ENCODE data around the gene METTL26. TPM values are rescaled to one million over a fixed set of nuclear protein-coding genes. Genes with fewer than 3 reads are reported as not detected.

METTL26 gene
- 10 to 100 TPM; 42.8 to 61.8 TPM for total RNA-seq
- long read RNA-seq, transcript METTL26-201 (6 exons, 794 nt) = major isoform, 8 of 17 reads
- long read RNA-seq, partial matches to known transcripts = 0 of 17 reads
- long read RNA-seq, other reads (novel, unspliced or antisense) = 2 of 17 reads

GRCh38 chr16:636206-637080, at the start of gene METTL26:
METTL26 (minus strand) TSS chr16:636305; CDS start chr16:636290, 15 bp downstream.
- intact Hi-C loops (cut with DNase I) = loop anchor here in 1 of 2 donors (5.0 kb wide), 1 partner anchor 44 kb away; the partner anchor contains the start of gene RAB40C
- ATAC-seq = peak; percentile 89 to 90
- peak; percentile 98 for DNase-seq

- intact Hi-C loops (cut with DNase I) = no loop called here
- no peak for DNase-seq
- no peak for ATAC-seq
These were observed 49.0 kb upstream of the METTL26 start for GRCh38 chr16:684961-685696.

DNA sequence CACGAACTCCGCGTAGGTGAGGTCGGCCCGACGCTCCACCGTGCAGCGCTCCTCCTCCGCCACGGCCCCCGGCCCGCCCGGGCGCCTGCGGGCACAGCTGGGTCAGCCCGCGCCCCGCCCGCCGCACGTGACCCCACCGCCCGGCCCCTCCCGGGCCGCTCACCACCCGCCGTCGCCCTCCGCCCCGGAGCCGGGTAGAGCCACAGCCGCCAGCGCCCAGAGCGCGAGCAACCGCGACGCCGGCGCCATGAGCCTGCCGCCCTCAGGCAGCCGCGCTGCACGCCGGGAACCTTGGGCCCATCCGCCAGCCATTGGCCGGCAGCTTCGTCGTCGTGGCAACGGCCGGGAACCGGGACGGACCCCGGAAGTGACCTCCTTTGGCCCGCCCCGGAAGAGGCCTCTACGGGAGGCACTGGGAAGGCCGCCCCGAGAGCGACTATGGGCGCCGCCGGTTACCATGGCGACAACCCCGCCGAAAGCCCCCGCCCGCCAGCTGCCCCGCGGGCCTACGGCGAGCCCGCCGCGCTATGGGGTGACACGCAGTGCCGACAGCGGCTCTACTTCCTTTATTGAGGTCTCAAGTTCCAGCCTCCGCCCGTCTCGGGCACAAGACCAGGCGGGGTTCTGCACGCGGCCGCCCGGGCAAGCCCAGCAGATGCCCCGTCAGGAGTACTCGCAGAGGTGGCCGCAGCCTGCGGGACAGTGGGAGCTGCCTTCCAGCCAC, 48.1 kb upstream of the METTL26 start, which contains the start of gene JMJD8:
Gene JMJD8, minus strand, starts transcription at position 264 of the 724 bp plus-strand sequence. Its CDS starts 15 bp downstream, at position 249.
- ATAC-seq (peak; percentile 69 to 77), DNase-seq (peak; percentile 99)
- intact Hi-C loops (cut with DNase I) = no loop called here

DNA sequence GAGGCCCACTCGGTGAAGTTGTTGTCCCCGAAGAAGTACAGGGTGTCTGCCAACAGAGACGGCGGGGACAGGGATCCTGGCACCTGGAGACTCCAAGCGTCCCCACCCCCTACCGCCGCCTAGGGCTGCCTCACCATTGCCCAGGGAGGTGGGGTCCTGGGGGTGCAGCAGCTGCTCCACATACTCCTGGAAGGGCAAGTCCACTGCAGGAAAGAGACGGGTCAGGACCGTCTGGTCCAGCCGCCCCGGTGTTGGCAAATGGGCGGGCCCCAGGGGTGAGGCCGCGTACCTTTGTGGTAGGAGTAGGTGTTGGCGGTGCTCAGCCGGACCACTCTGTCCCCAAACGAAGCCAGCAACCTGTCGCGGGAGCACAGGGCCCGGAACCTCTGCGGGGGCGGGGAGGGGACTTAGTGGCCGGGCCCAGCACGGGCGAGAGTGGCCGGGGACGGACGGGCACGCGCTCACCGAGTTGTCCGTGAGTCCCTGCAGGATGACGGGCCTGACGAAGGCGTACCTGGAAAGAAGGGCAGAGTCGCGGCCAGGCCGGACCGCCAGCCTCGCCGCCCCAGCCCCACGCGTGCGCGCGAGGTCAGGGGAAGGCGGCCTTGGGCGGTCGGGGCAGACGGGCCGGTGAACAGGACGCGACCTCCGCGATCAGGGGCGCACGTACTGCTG, 47.4 kb upstream of the METTL26 start:
- DNase-seq = no peak
- ATAC-seq = no peak
- intact Hi-C loops (cut with DNase I) = no loop called here

DNA sequence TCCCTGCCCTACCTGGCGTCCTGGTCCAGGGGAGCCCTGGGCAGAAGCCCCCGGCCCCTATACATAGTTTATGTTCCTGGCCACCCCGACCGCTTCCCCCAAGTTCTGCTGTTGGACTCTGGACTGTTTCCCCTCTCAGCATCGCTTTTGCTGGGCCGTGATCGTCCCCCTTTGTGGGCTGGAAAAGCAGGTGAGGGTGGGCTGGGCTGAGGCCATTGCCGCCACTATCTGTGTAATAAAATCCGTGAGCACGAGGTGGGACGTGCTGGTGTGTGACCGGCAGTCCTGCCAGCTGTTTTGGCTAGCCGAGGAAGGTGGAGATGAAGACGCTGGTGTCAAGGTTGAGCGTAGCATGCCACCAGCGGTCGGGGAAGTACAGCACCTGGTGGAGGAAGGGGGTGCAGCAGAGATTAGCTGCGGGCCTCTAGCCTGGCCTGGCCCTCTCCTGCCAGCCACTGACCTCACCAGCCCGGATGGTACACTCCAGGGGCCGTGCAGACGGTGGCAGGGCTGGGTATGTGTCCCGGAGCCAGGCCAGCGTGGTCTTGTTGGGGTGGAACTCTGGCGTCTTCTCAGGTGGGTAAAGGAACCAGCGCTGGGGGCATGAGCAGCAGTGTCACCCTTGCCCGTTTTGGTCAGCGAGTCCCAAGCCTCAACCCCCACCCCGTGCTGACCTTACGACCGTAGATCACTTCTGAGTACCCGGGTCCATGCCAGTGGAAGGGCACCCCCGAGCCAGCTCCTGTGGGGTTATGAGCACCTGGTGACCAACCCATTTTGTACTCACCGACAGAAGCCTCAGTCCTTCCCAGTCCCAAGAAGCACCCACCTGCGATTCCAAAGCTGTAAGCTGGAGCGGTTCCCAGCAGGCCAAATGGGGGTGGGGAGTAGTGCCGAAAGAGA, 46.6 kb upstream of the METTL26 start:
- intact Hi-C loops (cut with DNase I) = no loop called here
- no peak for ATAC-seq
- DNase-seq = no peak

- DNase-seq = no peak
- intact Hi-C loops (cut with DNase I) = no loop called here
- no peak for ATAC-seq
These were observed 45.8 kb upstream of the METTL26 start for GRCh38 chr16:681746-682427.

DNA sequence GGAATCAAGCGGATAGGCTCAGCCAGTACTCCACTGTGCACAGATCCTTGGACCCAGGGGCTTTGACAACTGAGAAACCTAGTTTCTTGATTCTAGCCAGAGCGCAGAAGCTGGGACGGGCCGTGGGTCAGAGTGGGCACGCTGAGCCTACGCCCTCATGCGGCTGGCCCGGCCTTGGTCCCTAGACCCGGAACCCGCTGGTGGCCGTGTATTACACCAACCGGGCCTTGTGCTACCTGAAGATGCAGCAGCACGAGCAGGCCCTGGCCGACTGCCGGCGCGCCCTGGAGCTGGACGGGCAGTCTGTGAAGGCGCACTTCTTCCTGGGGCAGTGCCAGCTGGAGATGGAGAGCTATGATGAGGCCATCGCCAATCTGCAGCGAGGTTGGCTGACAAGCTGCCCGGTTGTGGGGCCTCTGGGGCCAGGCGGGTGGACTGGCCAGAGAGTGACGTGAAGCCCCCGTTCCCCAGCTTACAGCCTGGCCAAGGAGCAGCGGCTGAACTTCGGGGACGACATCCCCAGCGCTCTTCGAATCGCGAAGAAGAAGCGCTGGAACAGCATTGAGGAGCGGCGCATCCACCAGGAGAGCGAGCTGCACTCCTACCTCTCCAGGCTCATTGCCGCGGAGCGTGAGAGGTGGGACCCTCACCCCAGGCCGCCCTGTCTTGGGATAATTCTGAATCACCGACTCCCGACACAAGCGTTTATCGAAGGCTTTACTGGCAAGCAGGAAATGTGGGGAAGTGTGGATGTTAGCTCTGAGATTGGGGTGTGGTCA, 45.1 kb upstream of the METTL26 start:
- no peak for DNase-seq
- intact Hi-C loops (cut with DNase I) = no loop called here
- no peak for ATAC-seq

DNA sequence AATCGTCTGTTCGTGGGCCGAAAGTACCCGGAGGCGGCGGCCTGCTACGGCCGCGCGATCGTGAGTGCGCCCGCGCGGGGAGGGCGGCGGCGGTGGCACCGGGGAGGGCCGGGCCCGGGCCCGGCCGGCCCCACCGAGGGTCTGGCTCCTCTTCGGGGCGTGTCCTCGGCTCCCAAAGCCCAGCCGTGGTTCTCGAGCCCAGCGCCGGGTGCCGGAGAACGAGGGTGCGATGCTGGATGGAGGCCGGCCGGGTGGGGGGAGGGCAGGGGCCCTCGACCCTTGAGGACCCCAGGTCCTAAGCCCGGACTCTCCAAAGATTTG, 44.5 kb upstream of the METTL26 start:
- intact Hi-C loops (cut with DNase I) = no loop called here
- no peak for DNase-seq
- no peak for ATAC-seq

GRCh38 chr16:679814-680624, 43.9 kb upstream of the METTL26 start, which contains the start of gene STUB1:
STUB1 (plus strand) TSS chr16:680410; CDS start chr16:680526, 116 bp downstream.
- DNase-seq = peak; percentile 90
- intact Hi-C loops (cut with DNase I) = no loop called here

GRCh38 chr16:678858-679813, 43.0 kb upstream of the METTL26 start:
- peak; percentile 40 to 43 for ATAC-seq

More at GRCh38 chr16:679814-680624, 43.9 kb upstream of the METTL26 start, which contains the start of gene STUB1:
- peak; percentile 73 to 75 for ATAC-seq

DNA sequence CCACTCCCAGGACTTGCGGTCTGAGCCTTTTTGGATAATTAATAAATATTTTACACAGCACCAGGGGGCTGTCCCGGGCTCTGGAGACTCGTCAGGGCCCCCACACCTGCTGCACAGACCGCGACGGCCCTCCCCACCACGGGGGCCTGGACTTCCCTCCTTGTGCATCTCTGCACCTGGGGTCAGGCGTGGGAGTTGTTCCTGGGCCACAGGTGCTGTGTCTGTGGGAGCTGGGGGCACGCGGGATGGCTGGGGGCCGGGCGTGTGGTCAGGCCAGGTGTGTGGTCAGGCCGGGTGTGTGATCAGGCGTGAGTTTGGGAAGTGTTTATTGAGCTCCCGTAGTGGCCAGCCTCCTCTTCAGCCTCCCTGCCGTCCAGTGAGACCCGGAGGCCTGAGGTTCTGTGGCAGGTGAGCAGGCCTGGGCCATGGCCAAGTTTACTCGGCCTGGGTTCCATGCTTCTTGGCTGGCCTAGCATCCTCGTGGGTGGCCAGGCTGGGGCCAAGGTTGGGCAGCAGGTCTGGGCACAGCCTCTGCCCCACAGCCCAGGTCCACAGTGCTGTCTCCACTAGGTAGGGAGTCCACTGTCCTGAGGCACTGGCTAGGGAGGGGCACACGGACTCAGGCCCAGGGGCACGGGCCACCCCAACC, 42.2 kb upstream of the METTL26 start:
- no peak for ATAC-seq
- intact Hi-C loops (cut with DNase I) = no loop called here
- DNase-seq = no peak

More at GRCh38 chr16:678858-679813, 43.0 kb upstream of the METTL26 start:
- peak; percentile 87 for DNase-seq
- intact Hi-C loops (cut with DNase I) = no loop called here

DNA sequence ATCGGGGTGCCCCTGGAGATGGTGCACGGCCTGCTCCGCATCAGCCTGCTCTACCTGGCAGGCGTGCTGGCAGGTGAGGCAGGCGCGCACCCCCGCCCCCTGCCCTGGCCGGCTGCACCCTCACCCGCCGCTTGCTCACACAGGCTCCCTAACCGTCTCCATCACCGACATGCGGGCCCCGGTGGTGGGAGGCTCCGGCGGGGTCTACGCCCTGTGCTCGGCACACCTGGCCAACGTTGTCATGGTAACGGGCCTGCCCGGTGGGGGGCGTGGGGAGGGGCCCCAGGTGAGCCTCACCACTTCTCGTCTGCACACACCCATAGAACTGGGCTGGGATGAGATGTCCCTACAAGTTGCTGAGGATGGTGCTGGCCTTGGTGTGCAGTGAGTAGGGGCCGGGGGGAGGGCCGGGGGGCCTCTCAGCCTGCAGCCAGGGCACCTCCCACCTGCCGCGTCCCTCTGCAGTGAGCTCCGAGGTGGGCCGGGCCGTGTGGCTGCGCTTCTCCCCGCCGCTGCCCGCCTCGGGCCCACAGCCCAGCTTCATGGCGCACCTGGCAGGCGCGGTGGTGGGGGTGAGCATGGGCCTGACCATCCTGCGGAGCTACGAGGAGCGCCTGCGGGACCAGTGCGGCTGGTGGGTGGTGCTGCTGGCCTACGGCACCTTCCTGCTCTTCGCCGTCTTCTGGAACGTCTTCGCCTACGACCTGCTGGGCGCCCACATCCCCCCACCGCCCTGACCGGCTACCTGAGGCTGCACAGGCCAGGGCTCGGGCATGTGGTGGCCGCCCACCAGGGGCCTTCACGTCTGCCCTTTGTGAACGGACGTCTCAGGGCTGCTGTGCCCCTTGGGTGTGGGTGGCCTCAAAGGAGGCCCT, 41.4 kb upstream of the METTL26 start:
- intact Hi-C loops (cut with DNase I) = no loop called here
- DNase-seq (no peak), ATAC-seq (no peak)

DNA sequence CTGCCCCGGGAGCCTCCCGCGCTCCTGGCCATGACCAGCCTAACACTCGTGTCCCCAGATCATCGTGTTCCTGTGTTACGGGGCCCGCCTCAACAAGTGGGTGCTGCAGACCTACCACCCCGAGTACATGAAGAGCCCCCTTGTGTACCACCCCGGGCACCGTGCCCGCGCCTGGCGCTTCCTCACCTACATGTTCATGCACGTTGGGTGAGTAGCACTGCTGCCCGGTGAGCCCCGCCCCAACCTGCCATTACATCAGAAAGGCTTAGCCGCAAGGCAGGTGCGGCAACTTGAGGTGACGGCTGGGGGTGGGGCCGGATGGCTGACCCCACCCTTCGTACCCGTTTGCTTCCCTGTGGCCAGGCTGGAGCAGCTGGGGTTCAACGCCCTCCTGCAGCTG, 40.8 kb upstream of the METTL26 start:
- DNase-seq (no peak), ATAC-seq (no peak)
- intact Hi-C loops (cut with DNase I) = no loop called here
